GM12874 (cell line): ENCODE measurements around the gene RBPJ.

Experiments
- TF ChIP-seq, protein P1 (sequence below): IDR thresholded peaks from 2 replicates; pipeline ENCODE4 v1.5.1; 2011; ENCODE audit warnings: low read depth, mild to moderate bottlenecking, control low read depth, low read length, moderate library complexity; ENCODE audit not compliant: insufficient read depth

RBPJ gene

DNA sequence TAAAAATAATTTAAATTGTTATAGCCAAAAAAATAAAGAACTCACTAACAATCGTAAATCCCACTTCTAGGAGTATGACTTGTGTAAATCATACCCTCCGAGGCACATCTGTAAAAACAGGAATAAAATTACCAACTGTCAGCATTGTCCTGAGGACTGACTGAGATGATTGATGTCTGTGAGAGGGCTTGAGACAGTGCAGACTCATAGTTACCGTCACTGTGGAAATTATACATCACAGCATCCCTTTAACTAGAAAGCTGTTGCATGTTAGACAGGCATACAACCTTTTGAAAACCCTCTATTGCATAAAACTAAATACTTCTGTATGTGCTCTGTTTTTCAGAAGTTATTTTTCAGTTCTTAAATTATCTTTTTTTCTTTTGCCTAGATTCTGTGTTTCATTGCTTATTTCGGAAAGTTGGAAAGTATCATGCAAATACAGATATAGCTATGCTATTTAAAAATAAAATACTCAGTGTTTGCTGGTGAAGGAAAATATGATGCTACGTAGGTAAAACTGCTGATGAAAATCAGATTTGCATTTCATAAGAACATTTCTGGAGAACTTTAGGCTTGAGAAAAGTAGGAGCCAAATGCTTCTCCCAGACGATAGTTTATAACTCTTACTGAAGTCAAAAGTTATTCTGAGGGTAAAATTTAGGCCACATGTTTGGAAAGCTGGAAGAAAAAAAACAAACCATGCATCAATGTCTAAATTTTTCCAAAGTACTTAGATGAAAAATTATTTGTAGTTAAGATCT lies 13.6 kb upstream of the RBPJ start:
- TF ChIP-seq, protein P1, sequence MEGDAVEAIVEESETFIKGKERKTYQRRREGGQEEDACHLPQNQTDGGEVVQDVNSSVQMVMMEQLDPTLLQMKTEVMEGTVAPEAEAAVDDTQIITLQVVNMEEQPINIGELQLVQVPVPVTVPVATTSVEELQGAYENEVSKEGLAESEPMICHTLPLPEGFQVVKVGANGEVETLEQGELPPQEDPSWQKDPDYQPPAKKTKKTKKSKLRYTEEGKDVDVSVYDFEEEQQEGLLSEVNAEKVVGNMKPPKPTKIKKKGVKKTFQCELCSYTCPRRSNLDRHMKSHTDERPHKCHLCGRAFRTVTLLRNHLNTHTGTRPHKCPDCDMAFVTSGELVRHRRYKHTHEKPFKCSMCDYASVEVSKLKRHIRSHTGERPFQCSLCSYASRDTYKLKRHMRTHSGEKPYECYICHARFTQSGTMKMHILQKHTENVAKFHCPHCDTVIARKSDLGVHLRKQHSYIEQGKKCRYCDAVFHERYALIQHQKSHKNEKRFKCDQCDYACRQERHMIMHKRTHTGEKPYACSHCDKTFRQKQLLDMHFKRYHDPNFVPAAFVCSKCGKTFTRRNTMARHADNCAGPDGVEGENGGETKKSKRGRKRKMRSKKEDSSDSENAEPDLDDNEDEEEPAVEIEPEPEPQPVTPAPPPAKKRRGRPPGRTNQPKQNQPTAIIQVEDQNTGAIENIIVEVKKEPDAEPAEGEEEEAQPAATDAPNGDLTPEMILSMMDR, result no peak

DNA sequence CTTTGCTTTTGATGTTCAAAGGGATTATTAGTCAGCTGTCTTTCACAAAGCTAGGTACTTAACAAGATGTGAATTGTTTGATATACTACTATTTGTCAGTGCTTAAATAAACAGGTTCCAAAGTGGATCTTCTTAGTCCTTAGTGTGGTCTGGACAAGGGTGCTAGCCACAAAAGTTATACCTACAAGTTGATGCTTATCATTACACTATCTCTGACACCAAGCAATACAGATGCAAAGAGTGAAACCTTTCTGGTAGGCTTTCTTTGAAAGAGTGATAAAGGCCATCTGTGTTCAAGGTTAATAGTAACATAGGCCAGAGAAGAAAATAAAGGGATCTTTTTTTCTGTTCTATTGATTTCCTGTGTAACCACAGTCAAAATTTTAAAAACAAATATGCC lies 12.2 kb upstream of the RBPJ start:
- TF ChIP-seq, protein P1, result no peak

DNA sequence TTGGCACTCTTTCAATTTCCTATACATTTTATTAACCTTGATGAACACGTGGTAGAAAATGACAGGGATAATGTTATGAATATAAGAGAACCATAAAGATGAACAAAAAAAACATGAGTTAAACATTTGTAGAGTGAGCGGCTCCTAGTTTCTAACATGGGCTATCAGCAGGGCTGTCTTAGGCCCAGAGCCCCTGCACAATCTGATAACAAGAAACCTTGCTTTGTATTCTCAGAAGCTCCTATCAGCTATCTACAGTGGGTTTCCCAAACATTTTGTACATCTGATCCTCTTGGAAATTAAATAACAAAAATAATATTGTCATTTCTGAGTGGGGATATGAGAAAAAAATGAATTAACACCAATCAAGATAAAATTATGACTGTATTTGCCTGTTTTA lies 10.6 kb upstream of the RBPJ start:
- TF ChIP-seq, protein P1, result no peak

DNA sequence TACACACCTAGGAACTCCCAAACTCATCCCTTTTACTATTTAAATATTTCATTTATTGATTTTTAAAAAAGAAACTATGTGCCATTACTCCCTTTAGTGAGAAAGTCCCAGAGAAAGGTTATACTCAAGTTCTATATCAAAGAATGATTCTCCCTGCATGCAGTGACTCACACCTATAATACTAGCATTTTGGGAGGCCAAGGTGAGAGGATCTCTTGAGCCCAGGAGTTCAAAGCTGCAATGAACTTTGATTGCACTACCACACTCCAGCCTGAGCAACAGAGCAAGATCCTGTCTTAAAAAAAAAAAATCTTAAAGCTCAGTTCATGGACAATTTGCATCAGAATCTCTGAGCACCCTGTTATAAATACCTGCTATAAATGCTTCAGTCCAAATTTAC lies 9.2 kb upstream of the RBPJ start:
- TF ChIP-seq, protein P1, result no peak

DNA sequence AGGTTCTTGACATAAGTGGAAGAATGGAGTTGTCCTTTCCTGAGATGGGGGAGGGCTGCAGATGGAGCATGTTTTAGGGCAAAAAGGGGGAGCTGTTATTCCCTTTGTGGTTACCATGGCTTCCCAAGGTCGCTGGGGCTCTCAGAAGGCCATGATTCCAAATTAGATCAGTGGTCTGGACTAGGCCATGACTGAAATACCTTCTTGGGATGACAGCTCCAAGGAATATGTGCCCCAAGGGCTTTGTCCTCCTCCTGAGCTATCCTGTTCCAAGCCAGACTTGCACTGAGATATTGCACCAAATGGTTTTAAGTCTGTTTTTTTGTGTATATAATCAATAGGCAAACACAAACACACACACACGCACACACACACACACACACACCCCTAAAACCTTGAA lies 3.0 kb upstream of the RBPJ start:
- TF ChIP-seq, protein P1, result no peak

DNA sequence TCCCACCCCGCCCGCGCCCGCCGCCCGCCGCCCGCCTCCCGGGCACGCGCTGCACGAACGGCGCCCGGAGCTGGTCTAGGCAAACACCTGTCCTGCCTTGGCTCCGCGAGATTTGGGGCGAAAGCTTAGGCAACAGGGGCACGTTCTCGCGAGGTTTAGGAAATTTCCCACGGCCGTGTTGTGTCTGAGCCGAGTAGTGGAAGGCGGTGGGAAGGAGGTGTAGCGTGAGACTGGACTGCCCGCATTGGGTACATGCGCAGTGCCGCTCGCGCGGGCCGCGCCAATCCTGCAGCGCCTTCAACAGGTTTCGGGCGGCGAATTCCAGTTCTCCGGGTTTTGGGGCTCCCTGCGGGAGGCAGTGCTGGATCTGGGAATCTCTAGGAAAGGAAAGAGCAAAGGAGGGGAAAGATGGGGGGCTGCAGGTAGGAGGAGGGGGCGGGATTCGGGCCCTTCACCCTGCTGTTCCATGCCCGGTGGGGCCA lies 1.3 kb upstream of the RBPJ start:
- TF ChIP-seq, protein P1, result peak; percentile 32

DNA sequence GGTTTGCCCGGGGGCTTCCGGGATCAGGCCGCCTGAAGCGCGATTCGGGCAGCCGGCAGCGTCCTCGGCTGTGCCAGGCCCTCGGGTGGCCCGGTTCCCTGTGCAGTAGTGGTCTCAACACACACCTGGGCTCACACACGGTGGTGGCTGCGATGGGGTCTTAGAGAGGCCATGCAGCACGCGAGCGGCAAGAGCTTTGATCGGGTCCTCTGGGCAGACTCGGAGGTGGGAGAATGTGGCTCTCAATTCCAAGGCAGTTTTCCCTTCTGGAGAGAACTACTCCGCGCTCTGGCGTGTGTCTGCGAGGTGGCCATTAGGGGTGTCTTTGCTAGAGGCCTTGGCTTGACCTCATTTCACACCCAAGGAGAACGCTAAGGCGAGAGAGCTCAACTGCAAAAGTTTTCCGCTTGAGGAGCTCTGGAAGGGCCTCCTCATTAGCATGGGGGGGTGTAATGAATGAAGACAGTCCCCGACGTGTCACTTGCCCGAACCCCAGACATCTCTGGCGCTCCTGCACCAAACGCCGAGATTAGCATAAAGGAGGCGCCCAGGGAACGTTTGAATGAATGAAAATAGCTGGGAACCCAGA lies 771 bp upstream of the RBPJ start:
- TF ChIP-seq, protein P1, result no peak
